Posterior cingulate gyrus (tissue), 11 donors: ENCODE results near the gene BET1L.
"Not testable (repeated sequence)": the region's sequence is repeated elsewhere in the genome, so short reads cannot be mapped to it uniquely, and the experiment has no call there.

Experiments used
- DNase-seq, 10 donors: peaks; one replicate each; pipeline versions ENCODE4 v3.0.0 to v3.0.0-alpha.2; 2020 to 2021; ENCODE audit warnings: mixed read lengths in 3 of 10
- intact Hi-C: fragments of 100-400 bp; cut with DNase I; formaldehyde crosslinking; loops from one replicate; pipeline ENCODE4 v1.15.1; 2023

The BET1L gene

GRCh38 chr11:232783-233565, 25.8 kb upstream of the BET1L start:
- intact Hi-C loops, result no loop called here

GRCh38 chr11:230431-230830, 23.2 kb upstream of the BET1L start:
- intact Hi-C loops, result no loop called here
- no peak for DNase-seq

More at GRCh38 chr11:232783-233565, 25.8 kb upstream of the BET1L start:
- no peak for DNase-seq

- peak in 1 of 10 donors; percentile 83 for DNase-seq
- intact Hi-C loops, result no loop called here
These were observed 20.7 kb upstream of the BET1L start for GRCh38 chr11:227824-228379.

GRCh38 chr11:225734-226453, 18.7 kb upstream of the BET1L start:
- intact Hi-C loops, result no loop called here
- no peak for DNase-seq

- peak in 1 of 10 donors; percentile 27 for DNase-seq
- intact Hi-C loops, result no loop called here
These were observed 17.2 kb upstream of the BET1L start for GRCh38 chr11:224424-224823.

- peak in 1 of 10 donors; percentile 39 for DNase-seq
- intact Hi-C loops, result no loop called here
These were observed 16.7 kb upstream of the BET1L start for GRCh38 chr11:223884-224283.

- intact Hi-C loops, result no loop called here
- DNase-seq, result peak in 1 of 10 donors; percentile 63
These were observed 16.0 kb upstream of the BET1L start for GRCh38 chr11:223026-223789.

GRCh38 chr11:221998-222789, 15.0 kb upstream of the BET1L start:
- peak in 2 of 10 donors; percentile 77 to 80 for DNase-seq
- intact Hi-C loops, result no loop called here

- peak in 1 of 10 donors; percentile 27 for DNase-seq
- intact Hi-C loops, result no loop called here
These were observed 14.3 kb upstream of the BET1L start for GRCh38 chr11:221539-221938.

GRCh38 chr11:220641-221215, 13.5 kb upstream of the BET1L start:
- intact Hi-C loops, DNase-seq: not testable (repeated sequence)

- intact Hi-C loops, result no loop called here
These were observed 11.8 kb upstream of the BET1L start for GRCh38 chr11:218815-219593.

GRCh38 chr11:217704-218103, 10.5 kb upstream of the BET1L start:
- DNase-seq, result peak in 1 of 10 donors; percentile 4
- intact Hi-C loops, result no loop called here

More at GRCh38 chr11:218815-219593, 11.8 kb upstream of the BET1L start:
- peak in 2 of 10 donors; percentile 79 to 91 for DNase-seq

GRCh38 chr11:216081-216974, 9.1 kb upstream of the BET1L start:
- peak in 2 of 10 donors; percentile 49 to 51 for DNase-seq
- intact Hi-C loops, result no loop called here

GRCh38 chr11:215581-216037, 8.4 kb upstream of the BET1L start:
- peak in 2 of 10 donors; percentile 62 to 76 for DNase-seq
- intact Hi-C loops, result no loop called here

- intact Hi-C loops, result no loop called here
- DNase-seq, result peak in 2 of 10 donors; percentile 50
These were observed 6.9 kb upstream of the BET1L start for GRCh38 chr11:214083-214482.

- intact Hi-C loops, result no loop called here
- DNase-seq, result peak in 2 of 10 donors; percentile 33 to 57
These were observed 5.9 kb upstream of the BET1L start for GRCh38 chr11:213111-213510.
